ENCODE data around the gene ZNF22. TPM values are rescaled to one million over a fixed set of nuclear protein-coding genes. Genes with fewer than 3 reads are reported as not detected.

ZNF22 gene
- total RNA-seq, 1 donor from 2014 or later = 20.6 TPM

DNA sequence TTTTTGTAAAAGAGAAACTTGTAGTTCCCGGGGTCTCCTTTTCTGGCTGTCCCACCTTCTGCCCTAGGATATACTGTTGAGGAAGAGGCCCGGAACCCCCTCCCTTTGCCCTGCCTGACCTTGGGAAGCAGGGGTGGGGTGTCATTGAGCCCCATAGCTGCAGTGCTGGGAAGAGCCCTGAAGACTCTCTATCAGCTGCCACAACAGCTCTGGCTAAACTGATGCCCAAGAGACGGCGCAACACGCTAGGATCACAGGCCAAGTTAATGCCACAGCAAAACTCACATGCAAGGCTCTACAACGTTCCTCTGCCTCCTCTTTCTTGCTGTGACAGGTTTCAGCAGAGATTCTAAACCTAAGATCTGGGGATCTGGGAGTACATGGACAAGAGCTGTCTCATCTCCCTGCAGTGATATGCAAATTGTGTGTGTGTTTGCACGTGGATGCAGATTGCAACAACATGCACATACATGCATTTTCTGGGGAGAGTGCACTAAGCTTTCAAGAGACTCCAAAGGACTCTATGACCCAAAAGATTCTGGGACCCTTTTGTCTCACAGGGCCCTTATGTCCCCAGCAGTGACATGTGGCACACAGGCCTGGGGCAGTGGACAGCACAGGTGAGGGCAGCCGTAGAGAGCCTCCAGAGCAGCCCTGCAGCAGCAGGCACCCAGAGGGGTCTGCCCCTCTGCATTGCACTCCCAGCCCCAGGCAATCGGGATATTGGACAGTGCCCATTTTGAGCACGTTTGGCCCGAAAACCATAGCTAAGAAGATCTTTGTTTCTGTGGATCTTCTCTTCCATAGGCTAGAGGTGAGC lies 38.6 kb upstream of the ZNF22 start:
- H3K27ac ChIP-seq = no peak overlapping the region
- intact Hi-C loops (cut with DNase I) = no loop called here
- TF ChIP-seq POLR2AphosphoS5 (IDR thresholded peaks at IDR 0.05; ENCODE audit: insufficient read depth in 1 of 2, low read depth in 1 of 2) (no peak), POLR2A (IDR thresholded peaks at IDR 0.05) (no peak)
- TF ChIP-seq, protein P1, sequence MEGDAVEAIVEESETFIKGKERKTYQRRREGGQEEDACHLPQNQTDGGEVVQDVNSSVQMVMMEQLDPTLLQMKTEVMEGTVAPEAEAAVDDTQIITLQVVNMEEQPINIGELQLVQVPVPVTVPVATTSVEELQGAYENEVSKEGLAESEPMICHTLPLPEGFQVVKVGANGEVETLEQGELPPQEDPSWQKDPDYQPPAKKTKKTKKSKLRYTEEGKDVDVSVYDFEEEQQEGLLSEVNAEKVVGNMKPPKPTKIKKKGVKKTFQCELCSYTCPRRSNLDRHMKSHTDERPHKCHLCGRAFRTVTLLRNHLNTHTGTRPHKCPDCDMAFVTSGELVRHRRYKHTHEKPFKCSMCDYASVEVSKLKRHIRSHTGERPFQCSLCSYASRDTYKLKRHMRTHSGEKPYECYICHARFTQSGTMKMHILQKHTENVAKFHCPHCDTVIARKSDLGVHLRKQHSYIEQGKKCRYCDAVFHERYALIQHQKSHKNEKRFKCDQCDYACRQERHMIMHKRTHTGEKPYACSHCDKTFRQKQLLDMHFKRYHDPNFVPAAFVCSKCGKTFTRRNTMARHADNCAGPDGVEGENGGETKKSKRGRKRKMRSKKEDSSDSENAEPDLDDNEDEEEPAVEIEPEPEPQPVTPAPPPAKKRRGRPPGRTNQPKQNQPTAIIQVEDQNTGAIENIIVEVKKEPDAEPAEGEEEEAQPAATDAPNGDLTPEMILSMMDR (IDR thresholded peaks at IDR 0.05) = no peak
- peak in 1 of 2 donors; percentile 40 for DNase-seq (ENCODE audit: extremely low spot score in 2 of 2)
- no peaks in the 10 kb centered on the region for H3K9me3 ChIP-seq
- H3K36me3 ChIP-seq = no peaks in the 10 kb centered on the region
- no peaks in the 10 kb centered on the region for H3K27me3 ChIP-seq
- peaks cover 67% of the 10 kb centered on the region for H3K4me1 ChIP-seq
- H3K4me3 ChIP-seq = peak overlapping the region in 1 of 2 donors; percentile 75

DNA sequence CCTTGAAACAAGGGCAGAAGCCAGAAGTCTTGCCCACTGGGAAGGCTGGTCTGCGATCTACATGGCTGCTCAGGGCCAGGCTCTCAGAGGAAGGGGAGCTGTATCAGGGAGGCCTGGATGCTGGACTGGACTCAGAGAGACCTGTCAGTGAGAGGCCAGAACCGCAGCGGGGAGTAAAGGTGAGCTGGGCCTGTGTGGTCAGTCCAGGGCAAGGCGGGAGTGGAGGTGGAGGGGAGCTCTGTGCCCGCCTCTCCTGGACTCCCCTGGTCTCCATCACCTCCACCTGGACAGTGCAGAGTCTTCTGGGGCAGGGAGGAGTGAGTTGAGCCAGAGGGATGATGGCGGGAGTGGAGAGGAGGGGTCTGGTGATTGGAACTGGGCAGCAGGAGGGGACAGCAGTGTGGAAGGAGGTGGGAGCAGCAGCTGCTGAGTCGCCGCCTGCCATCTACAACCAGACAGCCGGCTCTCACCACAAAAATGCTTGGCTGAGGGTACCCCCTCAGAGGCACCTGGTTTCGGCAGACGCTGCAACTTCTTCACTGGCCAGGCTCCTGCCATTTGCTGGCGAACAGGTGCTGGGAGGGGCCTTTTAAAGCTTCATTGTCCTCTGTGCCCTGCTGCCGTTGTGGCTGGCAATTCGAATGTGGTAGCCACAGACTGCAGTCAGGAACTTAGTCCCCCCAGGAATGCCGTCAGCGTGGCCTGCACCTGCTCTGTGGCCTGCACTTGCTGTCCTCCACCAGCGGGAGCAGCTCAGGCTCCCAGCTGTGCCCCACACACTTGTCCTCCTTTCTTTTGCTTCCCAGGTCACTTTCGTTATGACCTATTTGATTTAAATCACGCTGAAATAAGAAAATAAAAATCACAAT lies 37.6 kb upstream of the ZNF22 start:
- intact Hi-C loops (cut with DNase I) = no loop called here
- Histone ChIP-seq H3K27ac (peak overlapping the region; percentile 35), H3K27me3 (no peaks in the 10 kb centered on the region), H3K9me3 (no peaks in the 10 kb centered on the region), H3K4me1 (peaks cover 66% of the 10 kb centered on the region), H3K4me3 (peak overlapping the region in 1 of 2 donors; percentile 8), H3K36me3 (no peaks in the 10 kb centered on the region)
- peak in 1 of 2 donors; percentile 80 for DNase-seq (ENCODE audit: extremely low spot score in 2 of 2)
- TF ChIP-seq, protein P1 (IDR thresholded peaks at IDR 0.05) = no peak
- TF ChIP-seq POLR2AphosphoS5 (IDR thresholded peaks at IDR 0.05; ENCODE audit: insufficient read depth in 1 of 2, low read depth in 1 of 2) = no peak
- TF ChIP-seq POLR2A (IDR thresholded peaks at IDR 0.05) = no peak

DNA sequence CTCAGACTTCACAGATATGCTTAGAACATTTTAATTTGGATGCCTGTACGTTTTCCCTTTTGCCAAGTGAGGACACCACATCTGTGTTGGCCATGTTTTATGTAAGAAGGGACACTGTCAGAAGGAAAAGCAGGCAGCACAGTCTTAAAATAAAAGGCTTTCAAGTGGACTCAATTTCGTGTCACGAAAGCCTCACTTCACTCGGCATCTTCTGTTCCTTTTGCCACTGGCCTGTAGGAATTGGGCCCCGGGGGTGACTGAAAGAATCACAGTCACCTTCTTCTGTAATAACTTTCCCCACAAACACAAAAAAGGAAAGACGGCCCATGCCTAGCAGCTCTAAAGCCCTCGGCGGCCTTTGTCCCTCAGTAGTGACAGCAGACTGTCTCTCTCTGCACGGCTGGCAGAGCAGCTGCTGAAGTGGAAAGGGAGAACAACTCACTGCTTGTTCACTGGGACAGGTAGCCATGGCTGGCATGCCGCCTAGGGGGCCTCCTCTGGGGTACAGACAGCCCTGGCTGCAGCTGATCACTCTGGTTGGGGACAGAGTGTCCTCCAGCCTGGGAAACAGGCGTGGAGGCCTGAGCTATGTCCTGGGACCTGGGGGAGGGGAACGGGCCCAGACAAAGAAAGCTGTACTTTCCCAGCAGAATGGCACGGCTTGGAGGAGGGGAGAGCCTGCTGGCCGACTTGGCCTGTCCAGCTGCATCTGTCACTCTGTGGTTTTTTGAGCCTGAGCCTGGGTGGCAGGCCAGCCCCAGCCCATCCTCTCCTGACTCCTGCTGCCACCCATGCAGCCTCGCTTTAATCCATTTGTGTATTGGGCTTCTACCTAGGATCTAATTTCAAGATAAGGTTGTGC lies 36.7 kb upstream of the ZNF22 start:
- H3K4me3 ChIP-seq = peak overlapping the region in 1 of 2 donors; percentile 8

DNA sequence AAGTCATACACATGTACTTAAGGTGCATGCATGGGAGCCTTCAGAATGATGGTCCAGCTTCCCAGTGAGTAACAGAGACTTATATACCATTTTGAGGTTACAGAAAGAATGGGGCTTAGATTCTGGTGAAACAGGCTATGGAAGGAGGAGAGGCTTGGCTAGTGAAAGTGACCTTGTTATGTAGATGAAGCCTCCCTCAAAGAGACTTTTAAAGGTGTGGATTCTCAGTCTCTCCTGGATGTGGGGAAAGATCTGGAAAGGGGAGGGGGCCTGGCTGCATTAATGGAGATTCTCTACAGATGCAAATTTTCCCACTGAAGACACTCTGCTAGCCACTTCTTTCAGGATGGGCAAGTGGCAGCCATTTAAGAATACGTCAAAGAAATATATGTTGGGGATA lies 35.6 kb upstream of the ZNF22 start:
- Histone ChIP-seq H3K4me1 (peaks cover 57% of the 10 kb centered on the region), H3K4me3 (no peak overlapping the region), H3K9me3 (no peaks in the 10 kb centered on the region), H3K36me3 (no peaks in the 10 kb centered on the region), H3K27me3 (no peaks in the 10 kb centered on the region), H3K27ac (peak overlapping the region; percentile 13)
- DNase-seq (ENCODE audit: extremely low spot score in 2 of 2) = peak in 1 of 2 donors; percentile 20
- intact Hi-C loops (cut with DNase I) = no loop called here
- TF ChIP-seq POLR2A (IDR thresholded peaks at IDR 0.05) = no peak
- TF ChIP-seq, protein P1 (IDR thresholded peaks at IDR 0.05) = no peak
- no peak for TF ChIP-seq POLR2AphosphoS5 (IDR thresholded peaks at IDR 0.05; ENCODE audit: insufficient read depth in 1 of 2, low read depth in 1 of 2)

More for the DNA sequence above, 36.7 kb upstream of the ZNF22 start:
- no peaks in the 10 kb centered on the region for H3K36me3 ChIP-seq
- intact Hi-C loops (cut with DNase I) = no loop called here
- peak in 1 of 2 donors; percentile 85 for DNase-seq (ENCODE audit: extremely low spot score in 2 of 2)
- H3K27me3 ChIP-seq = no peaks in the 10 kb centered on the region
- H3K4me1 ChIP-seq = peaks cover 62% of the 10 kb centered on the region
- H3K9me3 ChIP-seq = no peaks in the 10 kb centered on the region
- H3K27ac ChIP-seq = peak overlapping the region; percentile 35
- TF ChIP-seq, protein P1 (IDR thresholded peaks at IDR 0.05) = no peak
- peak in 1 of 2 donors; percentile 49 for TF ChIP-seq POLR2AphosphoS5 (IDR thresholded peaks at IDR 0.05; ENCODE audit: insufficient read depth in 1 of 2, low read depth in 1 of 2)

Measured in vagina (tissue), 2 donors.